ENCODE results near the gene BSN. TPM values are rescaled to one million over a fixed set of nuclear protein-coding genes. Genes with fewer than 3 reads are reported as not detected.

Gene BSN
- total RNA-seq, 1 experiment from 2014 or later, result 0.37 TPM

GRCh38 chr3:49529567-49529966 is 24.7 kb upstream of the BSN start:
- peaks cover 6% of the 10 kb centered on the region for H3K4me1 Mint-ChIP-seq (ENCODE audit: insufficient read depth, unreplicated experiment)
- TF ChIP-seq CTCF (IDR thresholded peaks at IDR 0.05; ENCODE audit: unreplicated experiment), result no peak
- H3K4me3 Mint-ChIP-seq (ENCODE audit: unreplicated experiment), result no peak overlapping the region
- H3K9me3 Mint-ChIP-seq (ENCODE audit: unreplicated experiment), result no peaks in the 10 kb centered on the region
- ChIA-PET POLR2A (interaction anchor here (0.8 to 1.8 kb wide), 4 partner anchors 9 to 60 kb away, joined by 3 to 7 read pairs (median 4); partner anchors contain the start of gene DAG1), CTCF (interaction anchor here (1.0 to 1.9 kb wide), 5 partner anchors 10 to 143 kb away, joined by 3 to 10 read pairs (median 7); no protein-coding TSS in a partner anchor)
- no peak for DNase-seq (ENCODE audit: unreplicated experiment)
- intact Hi-C loops (cut with micrococcal nuclease), result no loop called here
- no TSS peak for BruUV-seq (replicated peaks)
- no peaks in the 10 kb centered on the region for H3K27me3 Mint-ChIP-seq (ENCODE audit: insufficient read depth, unreplicated experiment)
- H3K36me3 Mint-ChIP-seq (ENCODE audit: insufficient read depth, unreplicated experiment), result peaks cover 52% of the 10 kb centered on the region
- no peak overlapping the region for H3K27ac Mint-ChIP-seq (ENCODE audit: low read depth, unreplicated experiment)

- Mint-ChIP-seq H3K4me3 (ENCODE audit: unreplicated experiment) (no peak overlapping the region), H3K36me3 (ENCODE audit: insufficient read depth, unreplicated experiment) (peaks cover 56% of the 10 kb centered on the region), H3K4me1 (ENCODE audit: insufficient read depth, unreplicated experiment) (peaks cover 6% of the 10 kb centered on the region), H3K27ac (ENCODE audit: low read depth, unreplicated experiment) (no peak overlapping the region), H3K27me3 (ENCODE audit: insufficient read depth, unreplicated experiment) (no peaks in the 10 kb centered on the region), H3K9me3 (ENCODE audit: unreplicated experiment) (no peaks in the 10 kb centered on the region)
- no TSS peak for BruUV-seq (replicated peaks)
- DNase-seq (ENCODE audit: unreplicated experiment), result no peak
- intact Hi-C loops (cut with micrococcal nuclease), result no loop called here
- no peak for TF ChIP-seq CTCF (IDR thresholded peaks at IDR 0.05; ENCODE audit: unreplicated experiment)
- ChIA-PET CTCF (interaction anchor here (1.9 kb wide), 1 partner anchor 9 kb away, joined by 10 read pairs; no protein-coding TSS in a partner anchor), POLR2A (interaction anchor here (0.9 to 1.8 kb wide), 3 partner anchors 10 to 60 kb away, joined by 3 to 7 read pairs (median 6); partner anchors contain the start of gene DAG1)
Measured at GRCh38 chr3:49530231-49530630, 24.0 kb upstream of the BSN start.

GRCh38 chr3:49530701-49531100 is 23.6 kb upstream of the BSN start:
- DNase-seq (ENCODE audit: unreplicated experiment), result no peak
- H3K36me3 Mint-ChIP-seq (ENCODE audit: insufficient read depth, unreplicated experiment), result peaks cover 53% of the 10 kb centered on the region
- H3K9me3 Mint-ChIP-seq (ENCODE audit: unreplicated experiment), result no peaks in the 10 kb centered on the region
- H3K27ac Mint-ChIP-seq (ENCODE audit: low read depth, unreplicated experiment), result no peak overlapping the region
- intact Hi-C loops (cut with micrococcal nuclease), result no loop called here
- H3K27me3 Mint-ChIP-seq (ENCODE audit: insufficient read depth, unreplicated experiment), result no peaks in the 10 kb centered on the region
- TF ChIP-seq CTCF (IDR thresholded peaks at IDR 0.05; ENCODE audit: unreplicated experiment), result no peak
- ChIA-PET CTCF (interaction anchor here (0.6 to 1.9 kb wide), 2 partner anchors 9 to 370 kb away, joined by 3 to 10 read pairs; no protein-coding TSS in a partner anchor), POLR2A (interaction anchor here (1.5 to 1.8 kb wide), 2 partner anchors 9 to 61 kb away, joined by 6 to 7 read pairs; partner anchors contain the start of gene DAG1)
- H3K4me3 Mint-ChIP-seq (ENCODE audit: unreplicated experiment), result no peak overlapping the region
- peaks cover 6% of the 10 kb centered on the region for H3K4me1 Mint-ChIP-seq (ENCODE audit: insufficient read depth, unreplicated experiment)
- no TSS peak for BruUV-seq (replicated peaks)

GRCh38 chr3:49531218-49531617 is 23.1 kb upstream of the BSN start:
- POLR2A ChIA-PET, result interaction anchor here (1.8 kb wide), 1 partner anchor 61 kb away, joined by 6 read pairs; the partner anchor contains the start of gene DAG1
- intact Hi-C loops (cut with micrococcal nuclease), result no loop called here
- BruUV-seq (replicated peaks), result no TSS peak

More at GRCh38 chr3:49531218-49531617, 23.1 kb upstream of the BSN start:
- Mint-ChIP-seq H3K9me3 (ENCODE audit: unreplicated experiment) (no peaks in the 10 kb centered on the region), H3K4me3 (ENCODE audit: unreplicated experiment) (no peak overlapping the region), H3K36me3 (ENCODE audit: insufficient read depth, unreplicated experiment) (peaks cover 52% of the 10 kb centered on the region), H3K27me3 (ENCODE audit: insufficient read depth, unreplicated experiment) (no peaks in the 10 kb centered on the region), H3K27ac (ENCODE audit: low read depth, unreplicated experiment) (no peak overlapping the region), H3K4me1 (ENCODE audit: insufficient read depth, unreplicated experiment) (peaks cover 6% of the 10 kb centered on the region)
- CTCF ChIA-PET, result interaction anchor here (0.6 to 1.9 kb wide), 2 partner anchors 8 to 369 kb away, joined by 3 to 10 read pairs; no protein-coding TSS in a partner anchor
- DNase-seq (ENCODE audit: unreplicated experiment), result no peak
- TF ChIP-seq CTCF (IDR thresholded peaks at IDR 0.05; ENCODE audit: unreplicated experiment), result no peak
